CD4-positive, alpha-beta T cell treated with Interleukin-15 for 1 hour (primary cell): ENCODE results near the gene ZNHIT3.
"Not testable (repeated sequence)": the region's sequence is repeated elsewhere in the genome, so short reads cannot be mapped to it uniquely, and the experiment has no call there.

Experiments
- DNase-seq: peaks from one replicate; pipeline ENCODE4 v3.0.0-alpha.2; 2020

ZNHIT3 gene

DNA sequence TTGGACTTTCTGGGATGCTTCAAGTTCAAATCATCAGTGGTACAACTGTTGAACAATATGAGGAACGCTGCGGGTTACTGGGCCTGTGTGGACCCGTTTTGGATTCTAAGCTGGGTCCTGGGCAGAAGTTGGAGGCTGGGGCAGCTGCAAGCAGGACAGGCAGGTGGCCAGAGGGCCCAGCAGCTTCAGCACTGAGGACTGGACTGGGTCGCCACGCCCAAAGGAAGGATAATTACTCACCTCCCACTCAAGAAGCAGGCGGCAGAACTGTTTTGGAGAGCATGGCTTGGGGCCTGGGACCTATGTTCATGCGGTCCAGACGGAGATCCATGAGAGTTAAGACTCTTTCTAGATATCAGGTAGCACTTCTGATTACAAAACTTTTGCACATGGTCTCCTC lies 1.5 kb upstream of the ZNHIT3 start:
- DNase-seq, result no peak

DNA sequence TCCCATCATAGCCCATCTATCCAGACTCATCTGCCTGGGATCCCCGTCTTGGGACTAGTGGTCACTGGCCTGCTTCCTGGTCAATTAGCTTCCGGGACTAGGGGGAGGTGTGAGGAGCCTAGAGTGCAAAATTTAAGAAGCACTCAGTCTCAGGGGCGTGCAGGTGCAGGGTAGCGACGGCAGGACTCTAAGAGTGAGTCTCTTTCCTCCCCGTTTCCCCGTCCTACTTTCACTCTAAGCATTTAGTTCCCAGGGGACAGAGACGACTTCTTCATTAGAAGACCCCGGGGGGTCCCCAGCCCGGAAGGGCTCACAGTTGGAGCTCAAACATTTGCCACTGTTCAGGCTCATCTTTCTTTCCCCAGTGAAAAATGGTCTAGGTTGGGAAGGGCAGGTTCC lies 677 bp upstream of the ZNHIT3 start:
- no peak for DNase-seq

DNA sequence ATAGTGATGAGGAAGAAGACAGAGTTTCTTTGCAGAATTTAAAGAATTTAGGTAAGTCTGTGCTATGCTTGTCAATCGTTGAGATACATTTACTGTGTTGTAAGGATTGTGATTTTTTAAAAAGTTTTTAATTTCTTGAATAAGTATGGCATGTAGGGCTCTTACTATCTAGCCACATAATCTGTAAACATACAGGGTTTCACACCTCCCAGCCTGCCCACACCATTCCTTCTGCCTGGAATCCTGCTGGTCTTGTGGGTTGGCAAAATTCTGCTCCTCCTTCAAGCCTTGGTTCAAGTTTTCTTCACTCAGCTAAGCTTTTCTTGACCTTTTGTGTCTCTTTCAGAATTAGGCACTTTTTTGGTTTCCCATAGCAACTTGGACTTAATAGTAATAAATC lies 7.5 kb downstream of the ZNHIT3 start:
- DNase-seq, result no peak

DNA sequence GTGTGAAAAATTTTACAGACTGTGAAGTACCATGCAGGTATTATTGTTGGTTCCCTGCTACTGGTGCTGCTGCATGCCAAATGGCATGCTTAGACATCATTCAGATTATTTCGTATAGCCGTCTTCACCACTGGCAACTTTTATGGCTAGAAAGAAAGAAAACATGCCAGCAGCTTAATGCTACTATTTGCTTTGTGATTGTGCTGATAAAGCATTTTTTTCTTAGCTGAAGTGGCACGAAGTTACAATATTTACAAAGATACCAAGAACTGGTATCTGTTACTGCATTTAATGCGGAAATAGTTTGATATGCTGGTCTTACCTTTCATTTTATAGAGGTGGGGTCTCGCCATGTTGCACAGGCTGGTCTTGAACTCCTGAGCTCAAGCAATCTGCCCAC lies 8.2 kb downstream of the ZNHIT3 start:
- no peak for DNase-seq

DNA sequence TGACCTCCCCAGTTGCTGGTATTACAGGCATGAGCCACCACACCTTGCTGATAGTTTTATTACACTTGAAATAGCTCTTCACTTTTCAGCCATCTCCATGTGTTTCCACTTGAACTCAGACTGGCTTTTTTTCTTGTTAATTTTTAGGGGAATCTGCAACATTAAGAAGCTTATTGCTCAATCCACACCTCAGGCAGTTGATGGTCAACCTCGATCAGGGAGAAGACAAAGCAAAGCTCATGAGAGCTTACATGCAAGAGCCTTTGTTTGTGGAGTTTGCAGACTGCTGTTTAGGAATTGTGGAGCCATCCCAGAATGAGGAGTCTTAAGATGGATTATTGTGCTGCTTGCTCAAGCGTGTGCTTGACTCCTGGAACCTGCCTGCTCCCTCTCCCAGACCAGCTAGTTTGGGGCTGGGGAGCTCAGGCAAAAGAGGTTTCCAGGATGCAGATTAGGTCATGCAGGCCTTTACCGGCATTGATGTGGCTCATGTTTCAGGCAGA lies 8.6 kb downstream of the ZNHIT3 start:
- no peak for DNase-seq

DNA sequence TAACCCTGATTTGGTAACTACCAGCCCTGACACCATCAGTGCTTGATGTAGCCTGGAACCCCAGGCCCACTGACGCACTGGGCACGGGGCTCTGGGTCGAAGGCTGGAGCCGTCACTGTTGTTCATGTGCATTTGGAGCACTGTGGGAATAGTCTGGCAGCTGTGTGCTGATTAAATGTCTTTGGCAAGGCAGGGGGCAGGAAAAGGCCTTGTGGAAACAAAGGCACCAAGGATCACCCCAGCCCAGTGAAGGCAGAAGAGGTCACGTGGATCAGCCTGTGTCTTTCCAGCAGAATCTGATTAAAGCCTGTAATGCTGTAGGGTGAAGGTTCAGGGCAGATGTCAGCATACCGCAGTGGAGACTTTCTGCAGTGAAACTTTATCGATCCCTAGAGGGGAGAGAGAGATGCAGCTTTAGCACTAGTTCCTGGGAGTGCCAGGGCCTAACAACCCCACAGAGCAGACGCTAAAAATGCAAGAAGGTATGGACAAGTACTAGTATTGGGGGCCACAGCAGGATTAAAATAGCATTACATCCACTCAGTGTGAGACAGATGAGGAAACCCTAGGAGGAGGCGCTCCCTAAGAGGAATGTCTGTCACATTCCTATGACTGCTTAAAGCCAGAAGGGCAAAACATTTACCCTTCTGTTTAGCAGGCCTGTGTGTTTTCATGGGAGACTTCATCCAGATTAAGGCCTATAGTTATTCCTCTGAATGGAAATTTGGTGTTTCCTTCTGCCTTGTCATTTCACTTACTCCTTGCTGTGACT lies 9.7 kb downstream of the ZNHIT3 start:
- no peak for DNase-seq

DNA sequence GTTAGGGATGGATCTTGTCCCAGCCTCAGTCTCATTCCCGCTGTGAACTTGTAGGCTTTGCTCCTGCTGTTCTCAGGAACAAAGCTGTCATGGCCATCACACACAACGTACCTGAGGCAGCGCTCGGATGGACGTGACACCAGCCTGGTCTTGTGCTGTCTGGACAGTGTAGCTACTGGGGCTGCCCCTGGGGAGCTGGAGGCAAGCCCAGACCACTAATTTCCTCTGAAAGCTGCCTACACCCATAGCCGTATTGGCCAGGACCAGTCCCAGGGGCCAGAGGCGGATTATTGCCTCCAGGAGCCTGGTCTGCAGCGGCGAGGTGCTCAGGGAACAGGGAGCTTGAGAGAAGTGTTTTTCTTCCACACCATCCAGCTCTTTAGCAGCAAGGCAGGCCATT lies 11.7 kb downstream of the ZNHIT3 start:
- no peak for DNase-seq

DNA sequence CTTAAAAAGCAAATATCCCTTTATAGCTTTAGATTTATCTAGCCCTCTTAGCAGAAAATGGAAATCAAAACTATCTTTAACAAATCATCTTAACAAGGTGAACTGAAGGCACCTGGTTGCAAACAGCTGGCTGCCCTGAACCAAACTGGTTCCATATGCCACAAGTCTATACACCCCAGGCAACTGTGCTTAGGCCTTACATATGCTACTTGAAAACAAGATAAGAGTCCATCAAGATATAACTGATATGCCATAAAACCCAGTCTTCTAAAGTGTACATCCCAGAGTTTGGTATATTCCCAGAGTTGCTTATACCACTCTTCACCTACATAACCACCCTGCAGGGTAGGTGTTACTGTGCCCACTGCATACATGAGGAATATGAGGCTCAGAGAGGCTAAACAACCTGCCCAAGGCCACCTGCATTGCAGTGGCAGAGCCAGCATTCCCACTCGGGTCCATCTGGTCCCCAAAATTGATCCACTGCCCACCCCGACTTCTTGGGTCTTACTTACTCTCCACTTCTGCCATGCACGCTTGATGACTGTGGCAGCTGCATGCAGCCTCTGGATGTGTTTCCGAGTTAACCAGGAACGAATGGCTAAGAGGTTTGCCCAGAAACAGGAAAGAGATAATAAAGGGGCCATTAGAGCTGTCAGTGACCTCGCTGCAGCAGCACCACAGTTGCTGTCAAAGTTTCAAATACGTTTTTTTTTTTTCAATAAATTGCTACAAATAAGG lies 12.2 kb downstream of the ZNHIT3 start:
- no peak for DNase-seq

DNA sequence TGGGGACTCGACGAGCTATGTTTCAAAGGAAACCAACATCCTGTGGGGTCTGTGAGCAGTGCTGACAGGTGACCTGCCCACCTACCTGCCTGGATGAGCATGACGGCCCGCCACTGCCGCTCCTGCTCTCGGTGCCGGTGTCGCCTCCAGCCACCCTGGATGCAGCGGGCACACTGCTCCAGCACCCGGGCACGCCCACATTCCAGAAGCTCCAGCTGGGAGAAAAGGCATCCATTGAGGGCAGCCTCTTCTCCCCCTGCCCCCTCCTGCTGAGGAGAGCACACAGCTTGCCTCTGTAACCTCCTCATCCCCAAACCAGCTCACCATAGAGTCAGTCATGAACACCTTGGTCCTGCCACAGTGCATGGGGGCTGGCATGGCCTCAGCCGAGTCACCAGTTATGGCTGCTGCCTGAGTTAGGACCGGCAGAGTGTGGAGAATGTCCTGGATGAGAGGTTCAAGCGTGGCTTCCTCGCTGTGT lies 14.3 kb downstream of the ZNHIT3 start:
- no peak for DNase-seq

DNA sequence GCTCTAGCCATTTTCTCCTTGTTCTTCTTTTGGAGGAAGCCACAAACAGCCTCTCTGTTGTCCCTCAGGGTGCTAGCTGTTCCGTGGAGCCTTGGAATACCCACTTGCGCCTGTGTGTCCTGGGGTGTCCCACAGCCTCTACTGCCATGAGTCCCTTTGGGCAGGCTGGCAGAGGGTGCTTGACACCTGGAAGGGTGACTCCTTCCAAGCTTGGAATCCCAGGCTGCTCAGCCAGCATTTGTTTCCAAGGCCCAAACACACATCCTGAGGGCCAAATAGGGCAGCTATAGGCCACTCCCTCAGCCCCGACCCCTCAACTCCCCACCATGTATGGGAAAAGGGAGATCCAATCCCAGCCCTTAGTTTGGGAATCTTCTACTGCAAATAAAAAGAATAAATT lies 14.9 kb downstream of the ZNHIT3 start:
- no peak for DNase-seq

DNA sequence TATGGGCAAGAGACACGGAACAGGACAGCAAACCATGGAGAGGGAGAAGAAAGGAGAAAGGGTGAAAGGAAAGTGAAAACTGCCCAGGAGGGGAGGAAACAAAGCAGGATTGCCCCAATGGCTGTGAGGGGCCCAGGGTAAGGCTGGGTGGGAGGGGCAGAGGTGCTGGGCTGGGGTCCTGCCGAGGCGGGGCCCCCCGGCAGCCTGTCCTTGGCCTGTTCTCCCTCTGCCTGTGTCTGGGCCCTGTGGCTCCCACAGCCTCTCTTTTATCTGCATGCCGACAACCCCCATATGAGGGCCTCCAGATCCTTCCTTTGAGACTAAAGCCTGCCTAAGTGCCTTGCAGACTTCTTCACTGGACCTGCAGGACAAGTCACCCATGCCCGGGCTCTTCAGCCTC lies 15.5 kb downstream of the ZNHIT3 start:
- DNase-seq, result no peak

DNA sequence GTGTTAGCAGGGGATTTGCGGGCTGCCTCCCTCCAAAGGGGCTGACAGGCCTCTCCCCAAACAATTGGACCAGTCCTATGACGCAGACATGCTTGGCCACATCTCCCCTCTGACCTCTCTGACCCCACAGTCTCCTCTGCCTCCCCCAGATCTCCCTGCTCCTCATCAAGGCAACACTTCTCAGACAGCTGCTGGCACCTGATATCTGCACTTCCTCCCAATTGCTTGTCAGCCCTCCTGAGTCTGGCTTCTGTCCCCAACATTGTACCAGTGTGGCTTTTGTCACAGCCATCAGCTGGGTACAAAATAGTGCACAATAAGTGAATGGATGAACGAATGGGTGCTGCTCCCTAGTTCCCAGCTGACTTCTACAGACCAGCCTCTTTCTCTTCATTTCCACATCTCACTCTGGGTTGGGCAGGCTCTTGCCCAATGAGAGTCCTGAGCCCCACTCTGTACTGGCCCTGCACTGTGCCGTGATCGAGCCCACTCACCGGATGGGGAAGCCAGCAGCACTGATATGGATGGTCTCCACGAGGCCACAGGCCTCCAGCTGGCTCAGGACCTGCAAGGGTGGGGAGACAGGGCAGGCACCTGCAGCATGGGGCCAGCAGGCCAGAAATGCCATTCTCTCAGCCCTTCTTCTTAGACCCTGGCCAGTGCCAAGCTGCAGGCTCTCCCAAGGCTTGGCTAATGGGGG lies 17.1 kb downstream of the ZNHIT3 start:
- DNase-seq, result no peak

DNA sequence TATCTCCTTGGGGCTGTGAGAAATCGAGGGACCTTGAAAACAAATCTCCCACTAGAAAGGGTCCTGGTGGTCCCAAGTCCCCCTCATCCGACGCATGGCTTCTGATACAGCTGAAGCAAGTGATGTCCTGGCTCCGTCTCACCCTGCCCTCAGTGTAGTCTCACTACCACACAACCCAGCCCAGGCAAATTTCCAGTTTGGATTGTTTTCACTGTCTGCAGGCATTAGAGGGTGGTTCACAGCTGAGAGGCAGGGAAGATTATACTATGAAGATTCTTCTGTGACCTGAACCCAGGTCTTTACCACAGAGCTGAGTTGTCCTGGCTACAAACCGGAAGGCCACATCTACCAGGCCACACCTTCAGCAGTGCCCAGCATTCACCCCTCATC lies 17.7 kb downstream of the ZNHIT3 start:
- DNase-seq, result no peak

DNA sequence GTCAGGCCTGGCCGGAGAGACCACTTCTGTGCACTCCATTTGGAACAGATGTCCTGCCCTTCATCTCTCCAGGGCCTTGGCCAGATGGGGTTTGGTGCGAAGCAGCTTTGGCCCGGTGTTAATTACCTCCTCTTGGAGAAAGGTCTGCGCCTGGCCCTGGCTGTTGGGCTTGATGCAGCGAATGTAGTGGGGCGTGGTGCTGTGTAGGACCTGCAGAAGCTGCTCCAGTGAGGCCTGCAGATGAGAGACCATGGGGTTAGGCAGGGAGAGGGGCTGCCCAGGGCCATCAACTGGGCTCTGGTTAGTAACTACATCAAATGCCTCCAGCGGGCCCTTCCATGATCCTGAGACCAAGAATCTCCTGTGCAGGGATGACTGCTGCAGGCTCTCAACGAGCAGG lies 18.7 kb downstream of the ZNHIT3 start:
- DNase-seq, result no peak

DNA sequence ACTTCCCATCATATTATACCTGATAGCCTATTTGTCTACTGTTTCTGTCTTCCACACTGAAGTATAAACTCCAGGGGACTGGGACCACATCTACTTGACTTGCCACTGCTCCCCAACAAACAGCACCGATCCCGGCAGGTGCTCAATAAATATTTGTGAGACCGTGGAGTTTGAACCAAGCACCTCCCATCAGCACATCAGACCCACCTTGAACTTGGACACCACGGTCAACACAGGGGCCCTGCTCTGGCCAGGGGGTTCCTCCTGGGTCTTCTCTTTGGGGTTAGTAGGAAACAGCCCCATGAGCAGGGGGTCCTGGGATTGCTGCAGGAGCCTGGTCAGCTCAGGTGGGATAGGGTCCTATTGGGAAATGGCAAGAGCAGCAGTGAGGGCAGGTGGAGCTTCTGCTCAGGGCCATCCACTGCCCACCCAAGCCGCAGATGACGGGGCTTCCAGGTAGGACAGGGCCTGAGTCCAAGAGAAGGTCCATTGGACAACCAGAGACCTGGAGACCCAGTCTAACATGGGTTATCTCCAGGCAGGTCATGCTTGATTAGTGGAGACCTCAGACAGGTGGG lies 19.9 kb downstream of the ZNHIT3 start:
- no peak for DNase-seq

DNA sequence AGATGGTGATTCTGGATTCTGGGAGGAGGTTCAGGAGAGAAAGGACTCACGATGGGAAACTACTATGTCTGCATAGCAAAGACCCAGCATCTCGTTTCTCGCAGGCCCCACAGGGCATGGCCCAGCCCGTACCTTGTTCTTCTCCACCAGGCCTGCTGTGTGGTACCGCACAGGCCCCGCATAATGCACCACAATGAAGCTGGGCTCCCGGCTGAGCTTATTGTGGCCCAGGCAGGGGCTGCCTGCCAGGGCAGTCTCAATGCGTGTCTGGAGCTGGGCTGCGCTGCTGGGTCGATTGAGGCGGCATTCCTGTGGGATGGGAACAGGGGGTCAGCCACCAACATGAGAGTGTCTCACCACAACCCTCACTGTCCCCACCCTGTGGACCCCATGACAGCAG lies 20.4 kb downstream of the ZNHIT3 start:
- no peak for DNase-seq

DNA sequence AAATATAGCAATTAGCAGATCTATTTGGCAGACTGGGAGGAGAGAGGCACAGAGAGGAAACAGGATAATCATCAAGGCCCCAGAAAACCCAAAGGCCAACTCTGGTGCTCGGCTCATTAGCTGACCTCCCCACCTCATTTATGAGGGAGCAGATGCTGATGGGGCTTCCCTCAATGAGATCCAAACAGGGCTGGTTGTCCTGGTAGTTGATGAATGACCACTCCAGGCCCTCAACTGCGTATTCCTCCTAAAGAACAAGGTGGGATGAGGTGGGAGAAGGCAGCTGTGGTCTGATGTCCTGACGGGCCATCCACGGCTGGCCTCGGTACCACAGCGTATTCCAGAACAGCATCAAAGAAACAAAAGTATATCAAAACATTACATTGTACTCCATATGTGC lies 20.8 kb downstream of the ZNHIT3 start:
- no peak for DNase-seq

DNA sequence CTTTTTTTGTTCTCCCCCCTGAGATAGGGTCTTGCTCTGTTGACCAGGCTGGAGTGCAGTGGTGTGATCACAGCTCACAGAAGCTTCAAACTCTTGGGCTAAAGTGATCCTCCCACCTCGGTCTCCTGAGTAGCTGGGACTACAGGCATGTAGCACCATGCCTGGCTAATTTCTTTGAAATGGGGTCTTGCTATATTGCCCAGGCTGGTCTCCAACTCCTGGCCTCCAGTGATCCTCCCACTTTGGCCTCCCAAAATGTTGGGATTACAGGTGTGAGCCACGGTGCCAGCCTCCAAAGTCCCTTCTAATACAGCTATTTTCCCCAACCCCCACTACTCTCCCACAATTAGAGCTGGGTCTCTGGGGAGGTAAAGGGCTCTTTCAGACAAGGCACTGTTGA lies 22.0 kb downstream of the ZNHIT3 start:
- not testable (repeated sequence) for DNase-seq

DNA sequence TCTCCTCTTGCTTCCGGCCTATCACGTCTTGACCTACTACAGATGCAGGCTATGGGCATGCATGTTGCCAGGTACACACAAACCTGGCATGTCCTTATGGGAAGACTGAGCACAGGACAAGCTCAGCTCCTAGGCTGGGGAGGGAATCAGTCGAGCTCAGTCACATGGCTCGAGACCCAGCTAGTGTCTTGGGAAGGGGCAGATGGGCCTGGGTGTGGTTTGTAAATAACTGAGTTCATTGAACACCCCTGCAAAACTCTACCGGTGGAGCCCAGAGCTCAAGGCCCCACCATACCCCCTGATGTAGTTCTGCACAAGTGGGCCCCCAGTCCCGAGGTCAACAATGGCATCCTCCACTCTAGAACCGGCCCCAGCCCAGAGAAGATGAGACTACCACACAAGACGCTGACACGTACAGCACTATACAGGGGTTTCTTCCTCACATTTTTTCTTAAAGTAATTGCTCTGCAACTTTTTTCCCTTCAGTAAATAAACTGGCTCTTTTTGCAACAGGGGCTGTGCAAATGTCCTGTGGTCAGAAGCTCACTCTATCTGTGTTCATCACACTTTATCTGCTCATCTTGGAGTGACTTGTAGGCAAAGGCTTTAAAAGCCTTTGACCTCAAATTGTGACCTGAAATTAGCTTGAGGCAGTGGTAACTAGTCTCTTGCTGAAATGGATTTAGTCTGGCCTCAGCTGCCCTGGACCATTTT lies 22.9 kb downstream of the ZNHIT3 start:
- no peak for DNase-seq

DNA sequence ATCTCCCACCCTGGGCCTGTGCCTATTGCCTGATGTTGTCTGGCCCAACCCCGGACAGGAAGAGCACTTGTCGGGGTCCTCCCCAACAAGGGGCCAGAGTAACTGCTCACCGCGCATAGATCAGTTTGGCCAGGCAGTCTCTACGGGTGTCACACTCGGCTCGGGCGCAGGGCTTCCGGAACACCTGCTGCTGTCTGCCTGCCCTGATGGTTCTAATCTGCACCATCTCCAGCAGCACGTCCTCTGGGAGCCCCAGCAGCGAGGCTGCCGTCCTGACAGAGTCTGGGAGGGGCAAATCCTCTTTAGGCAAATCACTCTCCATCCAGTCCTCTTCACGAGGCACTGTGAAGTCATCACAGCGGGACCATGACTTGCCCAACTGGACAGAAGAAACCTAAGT lies 24.2 kb downstream of the ZNHIT3 start:
- DNase-seq, result no peak

DNA sequence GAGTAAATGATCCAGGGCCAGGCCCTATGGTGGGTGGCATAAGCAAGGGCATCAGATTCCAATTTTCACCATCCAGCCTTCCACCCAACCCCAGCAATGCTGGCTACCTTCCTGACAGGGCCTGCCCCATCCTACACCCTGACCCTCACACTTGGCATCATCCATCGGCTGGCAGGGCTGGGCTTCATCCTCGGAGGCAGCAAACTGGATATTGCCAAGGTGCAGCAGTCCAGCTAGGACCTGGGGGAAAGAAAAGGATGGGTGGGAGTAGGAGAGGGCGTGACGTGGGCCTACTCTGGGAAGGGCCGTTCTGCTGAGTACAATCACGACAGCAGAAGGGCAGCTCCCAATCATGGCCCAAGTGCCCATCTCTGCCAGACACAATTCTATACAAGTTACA lies 24.7 kb downstream of the ZNHIT3 start:
- no peak for DNase-seq

DNA sequence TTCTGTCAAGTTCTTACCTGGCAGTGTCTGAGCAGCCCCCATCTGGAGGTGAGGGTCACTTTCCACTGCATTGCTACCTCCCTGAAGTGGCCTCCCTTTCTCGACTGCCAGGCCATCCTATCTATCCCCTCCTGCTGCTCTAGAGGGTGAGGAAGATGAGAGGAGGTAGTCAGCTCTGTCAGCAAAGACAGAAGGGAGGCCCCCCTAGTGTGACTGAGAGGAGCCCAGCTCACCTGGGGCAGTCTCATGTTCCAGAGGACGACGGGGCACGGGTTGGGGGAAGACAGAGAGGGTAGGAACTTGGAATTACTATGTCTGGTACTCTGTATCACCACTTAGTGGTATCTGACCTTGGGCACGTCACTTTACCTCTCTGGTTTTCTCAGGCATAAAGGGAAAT lies 26.2 kb downstream of the ZNHIT3 start:
- DNase-seq, result no peak

DNA sequence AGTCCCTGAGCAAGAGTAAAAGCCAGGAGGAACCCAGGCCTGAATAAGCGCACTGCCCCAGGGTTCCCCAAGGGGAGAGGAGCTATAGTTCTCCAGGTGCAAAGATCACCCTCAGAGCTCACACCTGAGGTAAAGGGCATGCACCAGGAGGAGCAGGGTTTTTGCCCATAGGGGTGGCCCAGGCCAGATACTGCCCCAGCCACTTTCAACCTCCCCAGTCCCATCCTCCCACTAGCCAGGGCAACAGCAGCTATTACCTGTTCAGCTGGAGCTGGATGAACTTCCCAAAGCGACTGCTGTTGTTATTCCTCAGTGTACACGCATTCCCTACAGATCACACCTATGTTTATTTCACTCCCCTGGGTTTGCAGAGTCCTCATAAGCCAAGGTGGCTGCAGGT lies 28.4 kb downstream of the ZNHIT3 start:
- DNase-seq, result no peak
